SU-DHL-6 (cell line): ENCODE results near the gene ALK.

ENCODE experiments used
- H2AFZ ChIP-seq: fragments of 200-600 bp; sonication (generic); 2 replicates; pipeline ENCODE4 v1.6.1; 2014; ENCODE audit warnings: low read depth, mild to moderate bottlenecking, moderate library complexity, mixed read lengths, antibody characterized with exemption, low read length; ENCODE audit not compliant: severe bottlenecking
- H3F3A ChIP-seq: fragments of 200-600 bp; shearing (Covaris generic); 2 replicates; pipeline ENCODE4 v1.6.0; 2016; ENCODE audit warnings: antibody characterized with exemption, mild to moderate bottlenecking; ENCODE audit not compliant: insufficient read depth
- H3K27ac ChIP-seq: fragments of 200-600 bp; sonication (generic); 2 replicates; pipeline ENCODE4 v1.5.1; 2016; ENCODE audit warnings: low read depth, mild to moderate bottlenecking, low read length, moderate library complexity, mixed read lengths
- H3K27me3 ChIP-seq: fragments of 200-600 bp; sonication (generic), shearing (Covaris generic); 2 replicates; pipeline ENCODE4 v1.6.0; 2014; ENCODE audit warnings: mild to moderate bottlenecking, low read length
- H3K36me3 ChIP-seq: fragments of 200-600 bp; sonication (generic); 2 replicates; pipeline ENCODE4 v1.6.1; 2014; ENCODE audit warnings: mild to moderate bottlenecking, low read length, mixed read lengths
- H3K4me2 ChIP-seq: fragments of 300-600, 200-600 bp; shearing (Covaris generic), sonication (generic); 2 replicates; pipeline ENCODE4 v1.6.0; 2014; ENCODE audit warnings: low read length, low read depth, mild to moderate bottlenecking; ENCODE audit not compliant: poor library complexity, severe bottlenecking
- H3K4me3 ChIP-seq: fragments of 200-600 bp; sonication (generic); 2 replicates; pipeline ENCODE4 v1.5.1; 2014; ENCODE audit warnings: antibody characterized with exemption, low read length, mild to moderate bottlenecking, mixed read lengths; ENCODE audit not compliant: insufficient read depth, poor library complexity, severe bottlenecking
- H3K79me2 ChIP-seq: fragments of 200-600 bp; sonication (generic); 2 replicates; pipeline ENCODE4 v1.6.1; 2014; ENCODE audit warnings: mild to moderate bottlenecking, low read length, moderate library complexity; ENCODE audit not compliant: insufficient read depth
- H3K9ac ChIP-seq: fragments of 200-600 bp; sonication (generic); 2 replicates; pipeline ENCODE4 v1.7.0; 2014; ENCODE audit warnings: mild to moderate bottlenecking, low read length
- H3K9me2 ChIP-seq: fragments of 200-600 bp; sonication (generic); replicated peaks from 2 replicates; pipeline ENCODE4 v1.6.1; 2014; ENCODE audit warnings: low read length; ENCODE audit not compliant: insufficient read depth
- H3K9me3 ChIP-seq: fragments of 200-600 bp; sonication (generic); 2 replicates; pipeline ENCODE4 v1.6.1; 2014; ENCODE audit warnings: low read length, mixed read lengths; ENCODE audit not compliant: insufficient read depth
- H4K20me1 ChIP-seq: fragments of 200-600 bp; sonication (generic); 2 replicates; pipeline ENCODE4 v1.6.1; 2014; ENCODE audit warnings: low read depth, mild to moderate bottlenecking, antibody characterized with exemption, low read length, moderate library complexity, mixed read lengths
- EZH2phosphoT487 ChIP-seq: fragments of 200-600 bp; sonication (generic), shearing (Covaris generic); conservative IDR thresholded peaks from 2 replicates; pipeline ENCODE4 v1.6.1; 2018; ENCODE audit warnings: mild to moderate bottlenecking, antibody characterized with exemption, low read length, moderate library complexity, mixed read lengths
- TF ChIP-seq, protein P1 (sequence below): fragments of 200-600 bp; sonication (generic); IDR thresholded peaks from one replicate; pipeline ENCODE4 v1.5.1; 2017; ENCODE audit warnings: antibody characterized with exemption, mild to moderate bottlenecking, low read length, moderate library complexity; ENCODE audit not compliant: insufficient read depth, poor library complexity, severe bottlenecking

ALK gene

DNA sequence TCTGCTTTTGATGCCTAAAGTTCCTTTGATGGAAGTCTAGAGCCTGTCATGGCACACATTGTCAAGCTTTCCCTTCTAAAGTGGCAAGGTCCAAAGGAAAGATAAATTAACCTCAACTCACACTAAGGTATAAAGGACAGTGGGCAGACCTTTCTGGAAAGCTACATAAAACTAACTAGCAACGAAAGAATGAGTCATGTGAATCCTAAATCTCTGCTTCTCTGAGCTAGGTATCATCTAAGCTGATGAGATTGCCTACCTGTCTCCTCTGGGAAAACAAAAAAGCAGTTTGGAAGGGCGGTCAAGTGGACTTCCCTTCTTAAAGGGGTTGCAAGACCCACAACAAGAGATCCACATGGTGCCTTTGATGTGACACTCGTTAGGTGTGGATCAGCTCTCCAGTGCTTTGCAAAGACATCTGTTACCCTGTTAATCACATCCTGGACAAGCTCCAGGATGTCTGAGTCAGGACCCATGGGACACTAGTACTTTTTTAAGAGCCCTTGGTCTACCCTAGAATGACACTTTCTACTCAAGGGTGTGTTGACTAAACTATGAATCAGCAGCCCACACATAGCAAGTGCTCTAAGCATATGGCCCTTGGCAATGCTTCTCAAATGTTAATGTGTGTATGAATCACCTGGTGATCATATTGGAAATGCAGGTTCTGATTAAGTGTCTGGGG, 173.5 kb downstream of the ALK start:
- TF ChIP-seq EZH2phosphoT487, result no peak
- TF ChIP-seq, protein P1, sequence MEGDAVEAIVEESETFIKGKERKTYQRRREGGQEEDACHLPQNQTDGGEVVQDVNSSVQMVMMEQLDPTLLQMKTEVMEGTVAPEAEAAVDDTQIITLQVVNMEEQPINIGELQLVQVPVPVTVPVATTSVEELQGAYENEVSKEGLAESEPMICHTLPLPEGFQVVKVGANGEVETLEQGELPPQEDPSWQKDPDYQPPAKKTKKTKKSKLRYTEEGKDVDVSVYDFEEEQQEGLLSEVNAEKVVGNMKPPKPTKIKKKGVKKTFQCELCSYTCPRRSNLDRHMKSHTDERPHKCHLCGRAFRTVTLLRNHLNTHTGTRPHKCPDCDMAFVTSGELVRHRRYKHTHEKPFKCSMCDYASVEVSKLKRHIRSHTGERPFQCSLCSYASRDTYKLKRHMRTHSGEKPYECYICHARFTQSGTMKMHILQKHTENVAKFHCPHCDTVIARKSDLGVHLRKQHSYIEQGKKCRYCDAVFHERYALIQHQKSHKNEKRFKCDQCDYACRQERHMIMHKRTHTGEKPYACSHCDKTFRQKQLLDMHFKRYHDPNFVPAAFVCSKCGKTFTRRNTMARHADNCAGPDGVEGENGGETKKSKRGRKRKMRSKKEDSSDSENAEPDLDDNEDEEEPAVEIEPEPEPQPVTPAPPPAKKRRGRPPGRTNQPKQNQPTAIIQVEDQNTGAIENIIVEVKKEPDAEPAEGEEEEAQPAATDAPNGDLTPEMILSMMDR, result no peak
- H3K79me2 ChIP-seq, result no peaks in the 10 kb centered on the region
- H3K4me3 ChIP-seq, result no peak overlapping the region
- no peak overlapping the region for H2AFZ ChIP-seq
- no peaks in the 10 kb centered on the region for H3K27me3 ChIP-seq
- no peaks in the 10 kb centered on the region for H4K20me1 ChIP-seq
- no peak overlapping the region for H3K4me2 ChIP-seq
- H3K9ac ChIP-seq, result no peak overlapping the region
- no peaks in the 10 kb centered on the region for H3K9me2 ChIP-seq
- H3K36me3 ChIP-seq, result no peaks in the 10 kb centered on the region
- H3K9me3 ChIP-seq, result no peaks in the 10 kb centered on the region
- no peaks in the 10 kb centered on the region for H3F3A ChIP-seq
- H3K27ac ChIP-seq, result no peak overlapping the region

DNA sequence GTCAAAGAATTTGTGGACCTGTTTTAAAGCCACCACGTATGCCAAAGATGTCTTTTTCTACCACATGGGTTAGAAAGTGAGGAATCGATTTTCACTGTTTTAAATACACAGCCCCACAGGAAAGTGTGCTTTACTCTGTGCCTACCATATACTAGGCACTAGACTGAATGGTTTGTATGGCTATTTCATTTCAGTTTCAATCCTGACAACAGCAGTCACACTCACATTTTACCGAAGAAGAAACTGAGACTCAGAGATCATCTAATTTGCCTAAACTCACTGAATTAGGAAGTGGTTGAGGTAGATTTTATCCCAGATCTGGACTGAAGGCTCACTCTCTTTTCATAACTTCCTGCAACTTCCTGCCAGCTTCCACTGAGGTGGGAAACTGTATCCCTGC, 176.4 kb downstream of the ALK start:
- H3K9ac ChIP-seq, result no peak overlapping the region
- no peaks in the 10 kb centered on the region for H3K79me2 ChIP-seq
- H3K9me3 ChIP-seq, result no peaks in the 10 kb centered on the region
- H3K4me2 ChIP-seq, result no peak overlapping the region
- TF ChIP-seq, protein P1, result no peak
- no peak for TF ChIP-seq EZH2phosphoT487
- H3K4me3 ChIP-seq, result no peak overlapping the region
- H3K27ac ChIP-seq, result no peak overlapping the region
- no peak overlapping the region for H2AFZ ChIP-seq
- no peaks in the 10 kb centered on the region for H3K27me3 ChIP-seq
- no peaks in the 10 kb centered on the region for H4K20me1 ChIP-seq
- no peaks in the 10 kb centered on the region for H3F3A ChIP-seq
- no peaks in the 10 kb centered on the region for H3K9me2 ChIP-seq
- no peaks in the 10 kb centered on the region for H3K36me3 ChIP-seq

DNA sequence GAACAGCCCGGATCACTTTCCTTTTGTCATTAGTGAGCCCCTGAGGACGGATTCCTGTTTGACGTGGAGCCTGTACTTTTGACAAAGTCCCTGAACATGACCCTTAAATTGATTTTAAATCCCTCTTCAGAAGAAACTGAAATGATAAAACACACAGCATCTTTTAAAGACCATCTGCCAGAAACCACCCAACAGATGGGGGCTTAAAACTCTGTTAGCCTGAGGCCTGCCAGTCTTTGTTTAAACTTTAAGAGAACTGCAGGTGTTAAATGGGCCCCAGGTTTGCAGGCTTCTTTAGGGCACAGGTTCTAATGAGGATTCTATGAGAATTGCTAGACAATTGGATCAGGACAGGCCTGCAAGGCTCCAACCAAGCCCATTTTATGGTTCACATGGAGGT, 177.9 kb downstream of the ALK start:
- no peaks in the 10 kb centered on the region for H3K27me3 ChIP-seq
- no peak overlapping the region for H3K27ac ChIP-seq

More for the DNA sequence above, 177.9 kb downstream of the ALK start:
- no peak for TF ChIP-seq EZH2phosphoT487
- TF ChIP-seq, protein P1, result no peak
- no peak overlapping the region for H3K4me2 ChIP-seq
- H2AFZ ChIP-seq, result no peak overlapping the region
- H3K36me3 ChIP-seq, result no peaks in the 10 kb centered on the region
- no peaks in the 10 kb centered on the region for H3K9me2 ChIP-seq
- no peak overlapping the region for H3K4me3 ChIP-seq
- H3K9ac ChIP-seq, result no peak overlapping the region
- no peaks in the 10 kb centered on the region for H3K79me2 ChIP-seq
- H3F3A ChIP-seq, result no peaks in the 10 kb centered on the region
- H4K20me1 ChIP-seq, result no peaks in the 10 kb centered on the region
- H3K9me3 ChIP-seq, result no peaks in the 10 kb centered on the region
